CD14-positive monocyte (primary cell): ENCODE results near the gene DYSF. TPM values are rescaled to one million over a fixed set of nuclear protein-coding genes. Genes with fewer than 3 reads are reported as not detected.

Experiments
- DNase-seq, 3 donors: peaks; one replicate each; pipeline ENCODE4 v3.0.0-alpha.2; 2011 to 2022
- H2AFZ ChIP-seq: 2 replicates; pipeline ENCODE4 v1.6.0; 2012; ENCODE audit warnings: mild to moderate bottlenecking, low read depth, low read length, inconsistent platforms; ENCODE audit not compliant: insufficient read depth, poor library complexity, severe bottlenecking
- H3K27ac ChIP-seq, 2 donors: 1 replicate in 1 of 2; 2 replicates in 1 of 2; pipeline ENCODE4 v1.5.1; 2012 to 2013; ENCODE audit warnings: low read length in 2 of 2, control low read depth in 1 of 2, inconsistent platforms in 1 of 2, low read depth in 1 of 2, mild to moderate bottlenecking in 1 of 2
- H3K27me3 ChIP-seq, 2 donors: one replicate each; pipeline versions ENCODE4 v1.6.0 to v1.6.1; 2011 to 2013; ENCODE audit warnings: low read length in 2 of 2; ENCODE audit not compliant: control insufficient read depth in 2 of 2, insufficient read depth in 2 of 2
- H3K36me3 ChIP-seq, 2 donors: replicated peaks in 1 of 2; 1 replicate in 1 of 2; 2 replicates in 1 of 2; pipeline versions ENCODE4 v1.5.1 to v1.6.1; 2012 to 2013; ENCODE audit warnings: low read length in 2 of 2, control low read depth in 1 of 2, inconsistent platforms in 1 of 2, mild to moderate bottlenecking in 1 of 2; ENCODE audit not compliant: insufficient read depth in 2 of 2, control insufficient read depth in 1 of 2
- H3K4me1 ChIP-seq, 2 donors: 1 replicate in 1 of 2; 2 replicates in 1 of 2; pipeline versions ENCODE4 v1.5.1 to v1.6.1; 2012 to 2013; ENCODE audit warnings: low read length in 2 of 2, control low read depth in 1 of 2, inconsistent platforms in 1 of 2, mild to moderate bottlenecking in 1 of 2, moderate library complexity in 1 of 2; ENCODE audit not compliant: insufficient read depth in 2 of 2, control insufficient read depth in 1 of 2
- H3K4me2 ChIP-seq: replicated peaks from 2 replicates; pipeline ENCODE3; 2012; ENCODE audit warnings: low read length, moderate library complexity, mild to moderate bottlenecking; ENCODE audit not compliant: poor library complexity, severe bottlenecking; ENCODE audit errors: extremely low read depth
- H3K4me3 ChIP-seq, 3 experiments: fragments of 200-600 bp in 1 of 3; sonication (generic) in 1 of 3; replicated peaks in 1 of 3; 1 replicate in 2 of 3; 2 replicates in 1 of 3; pipeline ENCODE4 v1.5.1; 2011 to 2013; ENCODE audit warnings: low read length in 3 of 3, mild to moderate bottlenecking in 3 of 3, control low read depth in 2 of 3, low read depth in 2 of 3, inconsistent platforms in 1 of 3, moderate library complexity in 1 of 3
- H3K79me2 ChIP-seq: 2 replicates; pipeline ENCODE4 v1.6.0; 2012; ENCODE audit warnings: mild to moderate bottlenecking, control low read depth, inconsistent platforms, low read length, moderate library complexity; ENCODE audit not compliant: insufficient read depth
- H3K9ac ChIP-seq: 2 replicates; pipeline ENCODE4 v1.6.0; 2017; ENCODE audit warnings: low read length, mild to moderate bottlenecking; ENCODE audit not compliant: insufficient read depth, poor library complexity, severe bottlenecking
- H3K9me3 ChIP-seq, 2 donors: replicated peaks in 1 of 2; 1 replicate in 1 of 2; 2 replicates in 1 of 2; pipeline versions ENCODE4 v1.5.1 to v1.6.1; 2012 to 2013; ENCODE audit warnings: low read length in 2 of 2, control low read depth in 1 of 2; ENCODE audit not compliant: control insufficient read depth in 1 of 2, insufficient read depth in 1 of 2
- H4K20me1 ChIP-seq: 2 replicates; pipeline ENCODE4 v1.6.0; 2012; ENCODE audit warnings: mild to moderate bottlenecking, low read length, control low read depth, moderate library complexity; ENCODE audit not compliant: insufficient read depth
- H3K27ac Mint-ChIP-seq, 7 donors: one replicate each; pipeline ENCODE4 v1.8.0; 2020; ENCODE audit warnings: mild to moderate bottlenecking in 7 of 7, mixed read lengths in 7 of 7, moderate library complexity in 6 of 7, inconsistent platforms in 2 of 7
- H3K27me3 Mint-ChIP-seq, 3 donors: one replicate each; pipeline ENCODE4 v1.8.0; 2021 to 2022; ENCODE audit warnings: low read depth in 3 of 3, mild to moderate bottlenecking in 3 of 3, mixed read lengths in 3 of 3, moderate library complexity in 3 of 3, inconsistent platforms in 1 of 3
- H3K36me3 Mint-ChIP-seq, 2 donors: one replicate each; pipeline ENCODE4 v1.8.0; 2020; ENCODE audit warnings: mixed read lengths in 2 of 2, inconsistent platforms in 1 of 2, mild to moderate bottlenecking in 1 of 2
- H3K4me1 Mint-ChIP-seq: one replicate; pipeline ENCODE4 v1.8.0; 2020; ENCODE audit warnings: mild to moderate bottlenecking, mixed read lengths
- H3K4me3 Mint-ChIP-seq, 2 donors: one replicate each; pipeline ENCODE4 v1.8.0; 2020; ENCODE audit warnings: mild to moderate bottlenecking in 2 of 2, mixed read lengths in 2 of 2, moderate library complexity in 1 of 2
- H3K9me3 Mint-ChIP-seq, 7 donors: one replicate each; pipeline ENCODE4 v1.8.0; 2020 to 2022; ENCODE audit warnings: mixed read lengths in 7 of 7, mild to moderate bottlenecking in 6 of 7, moderate library complexity in 6 of 7, inconsistent platforms in 2 of 7
- WGBS: methylation state at CpG from one replicate; pipeline ENCODE4 v1.1.5; 2013; ENCODE audit warnings: missing lambda C conversion rate; ENCODE audit not compliant: insufficient coverage; 5-methylcytosine and 5-hydroxymethylcytosine counted together
- intact Hi-C, 2 donors: fragments of 100-400 bp; cut with micrococcal nuclease; formaldehyde crosslinking; loops; one replicate each; pipeline versions ENCODE4 v1.15.0 to v1.15.1; 2023
- polyA plus RNA-seq, 3 donors: library from polyadenylated mRNA; depleted of rRNA in 1 of 3; unstranded in 2 of 3; stranded (reverse) in 1 of 3; fragments of 300-500 nt in 2 of 3; fragments of >200 nt in 1 of 3; fragmentation: Illumina TruSeq in 2 of 3; gene quantifications; 1 replicate in 2 of 3; 2 replicates in 1 of 3; pipeline ENCODE4 v1.2.3, GENCODE V29; 2012 to 2021
- TF ChIP-seq, protein P1 (sequence below): fragments of 200-600 bp; IDR thresholded peaks from one replicate; pipeline ENCODE4 v1.8.0; 2022; ENCODE audit warnings: antibody characterized with exemption, mild to moderate bottlenecking

The DYSF gene
- polyA plus RNA-seq, 3 donors: 16.1 to 72.5 (median 31.2) TPM

- H3K27me3 ChIP-seq: no peaks in the 10 kb centered on the region
- H3K36me3 Mint-ChIP-seq: peaks cover 85 to 98% of the 10 kb centered on the region in 2 donors
- H3K4me3 Mint-ChIP-seq: no peak overlapping the region
- H3K4me1 ChIP-seq: no peaks in the 10 kb centered on the region
- H3K27ac Mint-ChIP-seq: no peak overlapping the region
- no peaks in the 10 kb centered on the region for H3K4me1 Mint-ChIP-seq
- H3K27me3 Mint-ChIP-seq: peaks cover 0 to 3% (median 1%) of the 10 kb centered on the region in 3 donors
- no peak overlapping the region for H3K4me2 ChIP-seq
- TF ChIP-seq, protein P1, sequence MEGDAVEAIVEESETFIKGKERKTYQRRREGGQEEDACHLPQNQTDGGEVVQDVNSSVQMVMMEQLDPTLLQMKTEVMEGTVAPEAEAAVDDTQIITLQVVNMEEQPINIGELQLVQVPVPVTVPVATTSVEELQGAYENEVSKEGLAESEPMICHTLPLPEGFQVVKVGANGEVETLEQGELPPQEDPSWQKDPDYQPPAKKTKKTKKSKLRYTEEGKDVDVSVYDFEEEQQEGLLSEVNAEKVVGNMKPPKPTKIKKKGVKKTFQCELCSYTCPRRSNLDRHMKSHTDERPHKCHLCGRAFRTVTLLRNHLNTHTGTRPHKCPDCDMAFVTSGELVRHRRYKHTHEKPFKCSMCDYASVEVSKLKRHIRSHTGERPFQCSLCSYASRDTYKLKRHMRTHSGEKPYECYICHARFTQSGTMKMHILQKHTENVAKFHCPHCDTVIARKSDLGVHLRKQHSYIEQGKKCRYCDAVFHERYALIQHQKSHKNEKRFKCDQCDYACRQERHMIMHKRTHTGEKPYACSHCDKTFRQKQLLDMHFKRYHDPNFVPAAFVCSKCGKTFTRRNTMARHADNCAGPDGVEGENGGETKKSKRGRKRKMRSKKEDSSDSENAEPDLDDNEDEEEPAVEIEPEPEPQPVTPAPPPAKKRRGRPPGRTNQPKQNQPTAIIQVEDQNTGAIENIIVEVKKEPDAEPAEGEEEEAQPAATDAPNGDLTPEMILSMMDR: no peak
- no peaks in the 10 kb centered on the region for H3K79me2 ChIP-seq
- H3K4me3 ChIP-seq: no peak overlapping the region
- H3K27ac ChIP-seq: no peak overlapping the region
- H3K36me3 ChIP-seq: peaks cover 65 to 100% of the 10 kb centered on the region in 2 donors
- H2AFZ ChIP-seq: no peak overlapping the region
- intact Hi-C loops: no loop called here
- WGBS: 98% methylated on average over 5 of the region's 9 CpGs
- peaks cover 80% of the 10 kb centered on the region for H4K20me1 ChIP-seq
- peaks cover 0 to 6% (median 0%) of the 10 kb centered on the region in 7 donors for H3K9me3 Mint-ChIP-seq
- H3K9me3 ChIP-seq: no peaks in the 10 kb centered on the region
- no peak overlapping the region for H3K9ac ChIP-seq
- no peak for DNase-seq
Observed at GRCh38 chr2:71551631-71551915, 98.2 kb downstream of the DYSF start.

GRCh38 chr2:71552356-71552755, 99.0 kb downstream of the DYSF start:
- H3K79me2 ChIP-seq: no peaks in the 10 kb centered on the region
- TF ChIP-seq, protein P1: no peak
- H4K20me1 ChIP-seq: peaks cover 80% of the 10 kb centered on the region

More at GRCh38 chr2:71552356-71552755, 99.0 kb downstream of the DYSF start:
- peaks cover 70 to 100% of the 10 kb centered on the region in 2 donors for H3K36me3 ChIP-seq
- Mint-ChIP-seq H3K4me3 (no peak overlapping the region), H3K9me3 (peaks cover 0 to 6% (median 0%) of the 10 kb centered on the region in 7 donors), H3K27ac (no peak overlapping the region), H3K4me1 (no peaks in the 10 kb centered on the region), H3K27me3 (peaks cover 0 to 7% (median 3%) of the 10 kb centered on the region in 3 donors), H3K36me3 (peaks cover 85 to 98% of the 10 kb centered on the region in 2 donors)
- H3K4me2 ChIP-seq: no peak overlapping the region
- no peak overlapping the region for H3K9ac ChIP-seq
- no peaks in the 10 kb centered on the region for H3K27me3 ChIP-seq
- intact Hi-C loops: no loop called here
- WGBS: 97% methylated on average over 5 of the region's 6 CpGs
- H2AFZ ChIP-seq: no peak overlapping the region
- H3K9me3 ChIP-seq: no peaks in the 10 kb centered on the region
- DNase-seq: no peak
- H3K4me3 ChIP-seq: no peak overlapping the region
- no peaks in the 10 kb centered on the region for H3K4me1 ChIP-seq
- H3K27ac ChIP-seq: no peak overlapping the region
